COR-L47 (cell line): ENCODE data around the gene PRODH2.

Experiments used
- DNase-seq: peaks from one replicate; lab custom pipeline; 2025; lab: John Stamatoyannopoulos, UW

Gene PRODH2, protein sequence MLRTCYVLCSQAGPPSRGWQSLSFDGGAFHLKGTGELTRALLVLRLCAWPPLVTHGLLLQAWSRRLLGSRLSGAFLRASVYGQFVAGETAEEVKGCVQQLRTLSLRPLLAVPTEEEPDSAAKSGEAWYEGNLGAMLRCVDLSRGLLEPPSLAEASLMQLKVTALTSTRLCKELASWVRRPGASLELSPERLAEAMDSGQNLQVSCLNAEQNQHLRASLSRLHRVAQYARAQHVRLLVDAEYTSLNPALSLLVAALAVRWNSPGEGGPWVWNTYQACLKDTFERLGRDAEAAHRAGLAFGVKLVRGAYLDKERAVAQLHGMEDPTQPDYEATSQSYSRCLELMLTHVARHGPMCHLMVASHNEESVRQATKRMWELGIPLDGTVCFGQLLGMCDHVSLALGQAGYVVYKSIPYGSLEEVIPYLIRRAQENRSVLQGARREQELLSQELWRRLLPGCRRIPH

DNA sequence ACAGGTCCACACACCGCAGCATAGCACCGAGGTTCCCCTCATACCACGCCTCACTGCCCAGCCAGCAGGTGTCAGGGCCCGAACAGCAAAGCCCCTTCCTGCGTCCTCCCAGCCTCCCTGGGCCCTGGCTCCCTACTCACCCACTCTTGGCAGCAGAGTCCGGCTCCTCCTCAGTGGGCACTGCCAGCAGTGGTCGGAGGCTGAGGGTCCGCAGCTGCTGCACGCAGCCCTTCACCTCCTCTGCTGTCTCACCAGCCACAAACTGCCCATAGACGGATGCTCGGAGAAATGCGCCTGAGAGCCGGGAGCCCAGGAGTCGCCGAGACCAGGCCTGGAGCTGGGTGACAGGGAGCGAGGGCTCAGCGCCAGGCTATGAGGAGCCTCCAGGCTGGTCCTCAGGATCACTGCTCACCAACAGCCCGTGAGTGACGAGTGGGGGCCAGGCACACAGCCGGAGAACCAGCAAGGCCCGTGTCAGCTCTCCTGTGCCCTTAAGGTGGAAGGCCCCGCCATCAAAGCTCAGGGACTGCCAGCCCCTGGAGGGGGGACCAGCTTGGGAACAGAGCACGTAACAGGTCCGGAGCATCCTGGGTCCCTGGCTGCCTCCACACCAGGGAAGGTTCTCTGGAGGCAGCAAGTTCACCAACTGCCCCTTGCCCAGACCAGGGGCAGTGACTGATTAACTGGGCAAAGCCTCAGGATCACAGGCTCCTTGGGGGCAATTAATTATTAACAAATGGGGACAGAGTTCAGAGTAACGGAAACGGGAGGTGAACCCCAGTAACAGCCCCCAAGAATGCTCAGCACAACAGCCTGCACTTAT, at the start of gene PRODH2:
Gene PRODH2 (minus strand): TSS at position 626 of the 823 bp plus-strand sequence. CDS start 40 bp downstream, at position 586.
- no peak for DNase-seq

DNA sequence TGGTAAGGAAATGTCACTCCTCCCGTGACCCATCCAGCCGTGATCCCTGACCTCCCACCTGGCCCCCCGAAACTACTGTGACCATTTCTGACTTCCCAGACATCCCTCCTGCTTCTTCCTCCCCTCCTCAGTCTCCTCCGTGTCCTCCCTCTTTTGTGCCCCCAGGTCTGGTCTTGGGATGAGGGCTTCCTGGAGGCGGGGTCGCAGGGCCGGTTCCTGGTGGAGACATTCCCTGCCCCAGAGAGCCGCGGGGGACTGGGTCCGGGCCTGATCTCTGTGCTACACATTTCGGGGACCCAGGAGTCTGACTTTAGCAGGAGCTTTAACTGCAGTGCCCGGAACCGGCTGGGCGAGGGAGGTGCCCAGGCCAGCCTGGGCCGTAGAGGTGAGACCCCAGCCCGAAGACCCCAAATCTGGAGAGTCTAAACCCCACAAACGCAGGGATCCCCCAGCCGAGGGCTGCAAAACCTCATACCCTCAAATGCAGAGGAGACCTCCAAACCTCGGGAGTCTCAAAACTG, 49.1 kb upstream of the PRODH2 start:
- DNase-seq, result no peak

DNA sequence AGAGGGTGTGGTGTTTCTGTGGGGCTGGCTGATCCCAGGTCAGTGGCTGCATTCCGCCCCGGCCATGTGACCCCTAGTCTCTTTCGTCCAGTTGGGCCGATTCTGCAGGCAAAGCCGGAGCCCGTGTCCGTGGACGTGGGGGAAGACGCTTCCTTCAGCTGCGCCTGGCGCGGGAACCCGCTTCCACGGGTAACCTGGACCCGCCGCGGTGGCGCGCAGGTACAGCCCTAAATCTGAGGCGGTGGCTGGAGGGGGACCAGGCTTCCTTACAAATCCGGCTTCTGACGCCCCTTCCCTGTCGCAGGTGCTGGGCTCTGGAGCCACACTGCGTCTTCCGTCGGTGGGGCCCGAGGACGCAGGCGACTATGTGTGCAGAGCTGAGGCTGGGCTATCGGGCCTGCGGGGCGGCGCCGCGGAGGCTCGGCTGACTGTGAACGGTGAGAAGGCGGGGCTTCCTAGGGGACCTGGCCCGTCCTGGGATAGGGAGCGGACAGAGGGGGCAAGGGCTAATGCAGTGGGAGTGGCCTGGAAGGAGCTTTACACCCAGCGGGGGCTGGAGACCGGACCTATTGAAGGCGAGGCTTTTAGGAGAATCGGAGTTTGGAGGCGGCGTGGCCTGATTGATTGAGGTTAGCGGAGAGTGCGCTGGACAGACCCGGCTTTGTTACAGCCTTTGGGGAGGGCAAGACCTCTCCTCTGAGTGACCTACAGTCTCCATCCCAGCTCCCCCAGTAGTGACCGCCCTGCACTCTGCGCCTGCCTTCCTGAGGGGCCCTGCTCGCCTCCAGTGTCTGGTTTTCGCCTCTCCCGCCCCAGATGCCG, 48.4 kb upstream of the PRODH2 start:
- DNase-seq, result no peak

DNA sequence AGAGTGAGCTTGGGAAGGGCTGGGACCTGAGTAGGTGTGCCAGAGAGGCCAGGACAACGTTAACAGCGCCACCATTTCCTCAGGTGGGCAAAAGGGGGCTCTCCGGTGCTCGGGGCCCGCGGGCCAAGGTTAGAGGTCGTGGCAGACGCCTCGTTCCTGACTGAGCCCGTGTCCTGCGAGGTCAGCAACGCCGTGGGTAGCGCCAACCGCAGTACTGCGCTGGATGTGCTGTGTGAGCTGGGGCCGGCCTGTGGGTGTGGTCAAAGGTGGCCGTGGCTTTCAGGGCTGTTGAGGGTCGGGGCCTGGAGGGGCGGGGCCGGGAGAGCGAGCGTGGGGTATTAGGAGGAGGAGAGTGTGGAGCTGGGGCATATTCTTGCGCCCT, 47.8 kb upstream of the PRODH2 start:
- no peak for DNase-seq

DNA sequence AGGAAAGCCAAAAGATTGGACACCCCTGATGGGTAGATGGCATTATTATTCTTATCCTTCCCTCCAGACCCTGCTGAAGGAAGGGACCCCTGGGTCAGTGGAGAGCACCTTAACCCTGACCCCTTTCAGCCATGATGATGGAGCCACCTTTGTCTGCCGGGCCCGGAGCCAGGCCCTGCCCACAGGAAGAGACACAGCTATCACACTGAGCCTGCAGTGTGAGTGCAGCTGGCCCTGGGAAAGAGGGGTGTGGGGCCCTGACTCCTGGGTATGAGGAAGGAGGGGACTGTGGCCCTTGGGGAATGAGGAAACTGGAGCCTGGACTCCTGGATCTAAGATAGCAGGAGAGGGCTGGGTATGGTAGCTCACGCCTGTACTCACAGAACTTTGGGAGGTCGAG, 46.8 kb upstream of the PRODH2 start:
- no peak for DNase-seq

DNA sequence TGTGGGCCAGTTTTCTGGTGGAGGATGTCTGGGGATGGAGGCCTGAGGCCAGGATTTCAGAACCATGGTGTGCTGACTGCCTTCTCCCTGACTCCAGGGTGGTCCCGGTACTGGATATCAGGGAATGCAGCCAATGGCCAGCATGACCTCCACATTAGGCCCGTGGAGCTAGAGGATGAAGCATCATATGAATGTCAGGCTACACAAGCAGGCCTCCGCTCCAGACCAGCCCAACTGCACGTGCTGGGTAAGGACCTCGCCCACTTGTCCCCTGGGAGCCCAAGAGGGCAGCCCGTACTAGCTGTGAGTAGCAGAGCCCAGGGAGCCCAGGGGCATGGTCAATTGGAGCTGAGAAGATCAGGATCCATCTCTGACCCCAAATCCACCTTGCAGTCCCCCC, 45.7 kb upstream of the PRODH2 start:
- DNase-seq, result no peak

DNA sequence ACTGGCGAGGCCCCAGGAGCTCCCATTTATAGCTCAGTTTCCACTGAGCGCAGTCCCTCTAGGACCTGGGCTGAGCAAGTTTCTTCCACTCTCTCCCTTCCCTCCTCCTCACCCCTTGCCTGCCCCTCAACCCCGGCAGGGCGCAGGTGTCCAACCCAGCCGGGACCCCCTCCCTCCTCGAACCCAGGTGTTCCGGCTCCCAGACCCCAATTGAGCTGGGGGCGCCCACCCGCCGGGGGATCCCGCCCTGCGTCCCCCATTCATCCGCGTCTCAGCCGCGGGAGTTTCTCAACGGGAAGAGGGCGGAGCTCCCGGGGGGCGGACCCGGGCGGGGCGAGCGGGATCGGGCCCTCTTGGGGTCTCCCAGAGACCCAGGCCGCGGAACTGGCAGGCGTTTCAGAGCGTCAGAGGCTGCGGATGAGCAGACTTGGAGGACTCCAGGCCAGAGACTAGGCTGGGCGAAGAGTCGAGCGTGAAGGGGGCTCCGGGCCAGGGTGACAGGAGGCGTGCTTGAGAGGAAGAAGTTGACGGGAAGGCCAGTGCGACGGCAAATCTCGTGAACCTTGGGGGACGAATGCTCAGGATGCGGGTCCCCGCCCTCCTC, 44.0 kb upstream of the PRODH2 start, which contains the start of gene KIRREL2:
Gene KIRREL2 (plus strand): TSS at position 366 of the 604 bp plus-strand sequence. CDS start 209 bp downstream, at position 575.
- DNase-seq, result no peak

DNA sequence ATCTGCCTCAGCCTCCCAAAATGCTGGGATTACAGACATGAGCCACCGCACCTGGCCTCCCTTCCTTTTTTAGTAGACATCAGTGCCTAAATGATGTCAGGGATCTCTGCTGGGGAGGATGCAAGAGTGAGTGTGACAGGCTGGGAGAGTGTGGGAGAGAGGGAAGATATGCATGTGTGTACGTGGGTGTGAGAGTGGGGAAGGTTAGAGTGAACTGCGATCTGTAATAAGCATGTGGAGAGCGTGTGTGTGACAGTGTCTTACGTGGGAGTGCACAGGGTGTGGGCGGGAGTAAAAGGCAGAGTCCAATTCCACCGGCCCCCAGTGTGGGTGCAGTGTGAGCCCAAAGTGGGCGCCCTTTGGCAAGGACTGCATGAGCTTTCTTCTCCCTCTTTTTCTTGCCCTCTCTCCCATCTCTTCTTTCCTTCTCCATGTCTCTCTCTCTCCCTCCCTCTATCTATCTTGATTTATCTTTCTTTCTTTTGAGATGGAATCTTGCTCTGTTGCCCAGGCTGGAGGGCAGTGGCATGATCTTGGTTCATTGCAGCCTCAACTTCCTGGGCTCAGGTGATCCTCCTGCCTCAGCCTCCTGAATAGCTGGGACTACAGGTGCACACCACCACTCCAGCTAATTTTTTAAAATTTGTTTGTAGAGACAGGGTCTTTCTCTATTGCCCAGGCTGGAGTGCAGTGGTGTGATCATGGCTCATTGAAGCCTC, 40.6 kb upstream of the PRODH2 start:
- no peak for DNase-seq

DNA sequence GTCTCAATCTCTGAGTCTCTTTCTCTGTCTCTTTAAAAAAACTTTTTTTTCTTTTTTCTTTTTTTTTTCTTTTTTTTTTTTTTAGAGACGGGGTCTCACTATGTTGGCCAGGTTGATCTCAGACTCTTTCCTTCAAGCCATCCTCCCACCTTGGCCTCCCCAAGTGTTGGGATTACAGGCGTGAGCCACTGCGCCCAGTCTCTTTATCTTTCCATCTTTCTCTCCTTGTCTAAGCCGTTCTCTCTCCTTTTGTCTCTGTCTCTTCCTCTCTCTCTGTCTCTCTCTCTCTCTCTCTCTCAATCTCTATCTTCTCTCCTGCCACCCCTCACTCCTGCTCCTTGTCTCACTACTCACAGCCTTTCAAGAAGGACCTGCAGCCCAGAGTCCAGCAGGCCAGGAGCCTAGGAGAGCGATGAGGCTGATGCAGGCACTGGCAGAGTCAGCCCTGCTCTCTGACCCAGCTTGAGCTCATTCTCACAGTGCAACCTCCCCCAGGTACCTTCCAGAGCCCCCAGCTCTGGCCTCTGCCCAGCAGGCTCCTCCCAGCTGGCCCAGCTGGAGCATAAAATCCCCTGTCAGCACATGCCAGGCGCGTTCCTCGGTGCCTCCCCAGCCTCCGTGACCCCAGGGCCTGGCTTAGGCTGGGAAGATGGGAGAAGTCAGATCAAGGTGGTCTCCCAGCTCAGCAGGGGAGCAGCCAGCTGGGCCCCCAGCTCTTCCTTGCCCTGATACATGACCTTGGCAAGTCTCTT, 39.6 kb upstream of the PRODH2 start, which contains the start of gene NPHS1:
Gene NPHS1 (minus strand): TSS at position 476 of the 752 bp plus-strand sequence. CDS start 667 bp downstream, outside the sequence.
- no peak for DNase-seq

DNA sequence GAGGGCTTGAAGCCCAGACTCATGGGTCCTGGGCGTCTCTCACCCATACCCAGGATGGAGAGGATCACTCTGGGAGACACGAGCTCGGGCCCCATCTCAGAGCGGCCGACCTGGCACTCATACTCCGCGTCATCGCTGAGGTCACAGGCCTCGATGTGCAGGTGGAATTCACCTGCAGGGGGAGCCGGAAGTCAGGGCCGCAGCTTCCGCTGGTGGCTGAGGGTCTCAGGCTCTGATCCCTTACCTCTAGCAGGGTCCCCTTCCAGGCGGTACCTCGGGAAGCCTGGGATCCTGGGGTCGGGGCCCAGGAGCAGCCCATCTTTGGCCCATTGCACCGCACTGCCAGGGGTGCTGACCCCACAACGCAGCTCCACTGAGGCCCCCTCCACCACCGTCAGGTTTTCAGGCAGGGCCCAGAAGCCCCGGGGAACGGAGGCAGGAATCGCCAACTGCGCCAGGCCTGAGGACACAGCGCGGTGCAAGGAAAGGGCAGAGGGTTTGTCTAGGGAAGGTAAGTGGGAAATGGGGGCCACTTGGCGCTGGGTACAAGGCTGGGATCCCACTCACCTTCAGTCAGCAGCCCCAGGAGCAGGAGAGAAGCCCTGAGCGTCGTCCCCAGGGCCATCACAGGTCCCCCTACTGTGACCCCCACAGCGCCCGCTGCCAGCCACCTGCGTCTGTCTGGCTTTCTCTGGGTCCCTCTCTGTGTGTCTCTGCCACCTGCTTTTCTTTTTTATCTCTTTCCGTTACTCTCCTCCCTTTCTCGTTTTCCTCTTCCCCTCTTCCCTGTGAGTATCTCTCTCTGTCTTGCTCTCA, 38.8 kb upstream of the PRODH2 start:
- no peak for DNase-seq

DNA sequence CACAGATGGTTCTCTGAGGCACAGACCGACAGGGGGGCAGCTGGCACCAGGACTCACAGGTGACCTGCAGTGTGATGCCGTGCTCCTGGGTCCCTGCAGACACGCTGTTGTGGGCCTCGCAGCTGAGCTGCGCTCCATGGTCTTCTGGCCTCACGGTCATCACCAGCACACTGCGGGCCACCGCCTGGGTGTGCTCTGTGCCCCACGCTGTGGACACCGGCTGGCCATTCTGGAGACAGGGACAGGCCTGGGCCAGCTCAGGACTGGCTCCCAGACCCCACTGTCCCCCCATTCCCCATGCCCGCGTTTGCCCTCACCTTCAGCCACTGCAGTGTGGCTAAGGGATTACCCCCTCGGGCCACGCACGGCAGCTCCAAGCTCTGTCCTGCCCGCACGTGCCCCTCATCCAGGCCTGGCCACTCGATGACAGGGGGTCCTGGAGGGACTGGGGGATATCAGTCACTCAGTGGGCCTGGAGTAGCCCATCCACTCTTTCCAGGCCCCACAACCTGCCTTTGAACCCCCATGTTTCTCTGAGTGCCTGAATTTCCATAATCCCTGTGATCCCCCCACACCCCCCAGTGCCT, 36.4 kb upstream of the PRODH2 start:
- no peak for DNase-seq

DNA sequence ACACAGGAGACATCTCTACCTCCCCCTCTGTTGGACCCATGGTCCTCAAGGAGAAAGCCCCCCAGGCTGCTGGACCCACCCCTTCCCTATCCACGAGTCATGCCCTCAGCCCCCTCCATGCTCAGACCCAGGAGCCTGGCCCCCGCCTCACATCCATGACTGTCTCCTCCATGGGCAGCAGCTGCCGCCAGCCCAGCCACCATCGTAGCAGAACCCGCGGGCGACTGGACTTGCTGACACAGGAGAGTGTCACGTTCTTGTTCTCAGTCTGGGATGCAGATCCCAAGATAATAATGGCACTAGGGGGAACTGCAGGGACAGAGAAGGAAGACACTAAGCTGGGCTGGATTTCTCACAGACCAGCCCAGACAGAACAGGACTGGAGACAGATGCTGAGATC, 35.8 kb upstream of the PRODH2 start:
- DNase-seq, result no peak

DNA sequence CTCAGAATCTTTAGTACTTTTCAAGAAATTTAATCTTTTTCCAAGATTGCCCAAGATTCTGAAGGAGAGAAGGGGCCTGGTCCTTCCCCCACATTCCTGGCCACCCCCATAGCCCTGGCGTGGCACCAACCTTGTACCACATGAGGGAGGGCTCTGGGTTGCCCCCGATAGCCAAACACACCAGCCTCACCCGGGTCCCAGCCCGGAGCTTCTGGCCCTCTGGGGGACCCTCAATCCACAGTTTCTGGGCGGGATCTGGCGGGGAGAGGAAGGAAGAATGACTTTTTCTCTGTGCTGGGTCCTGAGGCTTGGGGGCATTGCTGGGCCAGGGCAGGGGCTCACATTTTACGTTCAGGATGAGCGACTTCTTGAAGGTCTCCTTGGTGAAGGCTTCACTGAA, 35.3 kb upstream of the PRODH2 start:
- DNase-seq, result no peak

DNA sequence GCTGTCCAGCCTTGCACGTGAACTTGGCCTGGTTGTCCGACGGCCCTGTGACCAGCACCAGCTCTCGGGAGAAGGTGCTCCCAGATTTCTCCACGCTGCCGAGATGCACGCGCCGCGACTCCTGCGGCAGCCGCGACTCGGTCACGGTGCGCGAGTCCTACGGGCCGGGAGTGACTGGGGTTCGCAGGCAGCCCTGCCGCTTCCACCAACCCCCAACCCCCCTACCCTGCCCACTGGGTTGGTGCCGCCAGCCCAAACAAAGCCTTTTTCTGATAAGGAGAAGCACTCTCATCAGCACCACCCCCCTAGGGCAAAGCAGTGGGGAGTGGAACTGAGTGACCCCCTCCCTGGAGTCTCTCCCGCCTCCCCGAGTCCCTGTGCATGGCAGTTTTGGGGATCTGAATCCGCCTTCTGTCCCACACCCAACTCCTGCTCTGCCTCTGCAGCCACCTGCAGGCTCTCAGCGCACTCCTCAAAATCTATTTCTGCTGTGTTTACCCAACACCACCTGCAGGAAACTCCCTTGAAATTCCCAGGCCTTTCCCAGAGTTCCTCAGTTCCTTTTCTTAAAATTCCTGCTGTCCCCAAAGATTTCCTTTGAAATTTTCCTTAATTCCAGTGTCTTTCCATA, 33.5 kb upstream of the PRODH2 start:
- peak; percentile 31 for DNase-seq

DNA sequence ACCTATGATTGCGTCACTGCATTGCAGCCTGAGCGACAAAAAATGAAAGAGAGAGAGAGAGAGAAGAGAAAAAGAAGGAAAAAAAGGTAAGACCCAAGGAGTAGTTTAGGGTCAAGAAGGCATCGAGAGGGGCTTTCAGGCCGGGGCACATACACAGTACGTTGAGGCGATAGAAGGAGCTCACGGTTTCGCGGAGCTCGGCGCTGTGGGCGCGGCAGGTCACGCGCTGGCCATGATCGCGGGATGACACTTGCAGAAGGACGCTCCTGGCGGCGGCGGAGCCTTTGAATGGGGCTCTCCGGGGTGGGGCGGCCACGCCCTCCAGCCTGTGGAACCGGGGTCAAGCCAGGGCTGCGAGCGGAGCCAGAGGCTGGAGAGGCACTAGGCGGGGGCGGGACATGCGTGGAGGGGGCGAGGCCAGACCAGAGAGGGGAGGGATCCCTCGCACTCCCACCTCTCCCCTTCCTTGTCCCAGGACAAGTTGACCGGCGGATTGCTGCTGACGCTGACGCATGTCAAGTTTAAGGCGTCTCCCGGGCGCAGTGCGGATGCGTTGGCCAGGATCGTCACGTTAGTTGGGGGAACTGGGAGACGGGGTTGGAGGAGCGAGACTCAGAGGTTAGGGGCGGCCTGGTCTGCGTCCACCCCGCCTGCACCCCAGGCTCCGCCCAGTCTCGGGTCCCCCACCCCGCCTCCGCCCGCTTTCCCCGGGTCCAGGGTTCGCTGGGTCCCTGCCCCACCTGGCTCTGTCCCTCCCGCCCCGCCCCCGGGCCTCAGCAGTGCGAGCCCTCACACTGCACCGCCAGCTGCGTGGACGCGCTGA, 32.8 kb upstream of the PRODH2 start:
- no peak for DNase-seq

DNA sequence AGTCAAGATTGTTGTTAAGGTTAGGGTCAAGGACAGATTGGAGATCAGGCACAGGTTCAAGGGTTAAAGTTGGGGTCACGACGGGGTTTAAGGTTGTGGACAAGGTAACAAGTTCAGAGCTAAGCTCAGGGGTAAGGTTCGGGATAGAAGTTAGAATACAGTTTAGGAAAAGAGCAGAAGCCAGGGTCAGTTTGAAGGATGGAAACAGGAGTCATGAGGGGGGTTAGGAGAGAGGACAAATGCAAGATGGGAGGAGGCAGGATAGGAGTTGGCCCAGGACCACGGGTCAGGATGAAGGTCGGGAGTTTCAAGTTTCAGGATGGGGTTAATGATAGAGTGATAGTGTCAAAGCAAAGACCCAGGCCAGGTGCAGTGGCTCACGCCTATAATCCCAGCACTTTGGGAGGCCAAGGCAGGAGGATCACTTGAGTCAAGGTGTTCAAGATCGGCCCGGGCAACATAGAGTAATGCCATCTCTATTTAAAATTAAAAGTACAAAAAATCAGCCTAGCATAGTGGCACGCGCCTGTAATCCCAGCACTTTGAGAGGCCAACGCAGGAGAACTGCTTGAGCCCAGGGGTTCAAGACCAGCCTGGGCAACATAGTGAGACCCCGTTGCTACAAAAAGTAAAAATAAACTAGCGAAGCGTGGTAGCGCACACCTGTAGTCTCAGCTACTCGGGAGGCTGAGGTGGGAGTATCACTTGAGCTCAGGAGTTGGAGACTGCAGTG, 32.0 kb upstream of the PRODH2 start:
- DNase-seq, result no peak
